Left hindlimb (tissue), 1 donor: Measurements from ENCODE around the gene GHRL.

Source experiments
- DNase-seq: peaks from one replicate; pipeline ENCODE4 v3.0.0-alpha.2; 2018

Gene GHRL

DNA sequence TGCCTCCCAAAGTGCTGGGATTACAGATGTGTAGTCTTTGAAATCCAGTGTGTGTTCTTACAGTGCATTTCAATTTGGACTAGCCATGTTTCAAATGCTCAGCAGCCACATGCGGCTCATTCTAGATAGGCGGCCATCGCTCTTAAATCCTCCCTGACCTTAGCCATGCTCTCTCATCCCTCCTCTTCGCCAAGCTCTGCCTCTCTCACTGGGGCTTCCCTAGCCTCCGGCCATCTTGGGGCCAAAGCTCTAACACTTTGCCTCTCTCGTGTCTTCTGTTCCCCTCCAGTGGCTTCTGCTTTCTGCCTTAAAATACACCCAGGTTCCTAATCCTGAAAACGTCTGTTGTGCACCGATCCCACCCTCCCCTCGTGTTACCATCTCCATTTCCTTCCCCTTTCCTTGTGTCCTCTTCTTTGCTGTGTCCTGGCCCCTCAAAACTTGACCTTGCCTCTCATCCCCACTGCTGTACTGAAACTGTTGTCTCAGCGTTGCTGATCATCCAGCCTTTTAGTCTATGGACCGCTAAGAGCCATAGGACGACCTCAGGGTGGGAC, 1.4 kb upstream of the GHRL start:
- no peak for DNase-seq

DNA sequence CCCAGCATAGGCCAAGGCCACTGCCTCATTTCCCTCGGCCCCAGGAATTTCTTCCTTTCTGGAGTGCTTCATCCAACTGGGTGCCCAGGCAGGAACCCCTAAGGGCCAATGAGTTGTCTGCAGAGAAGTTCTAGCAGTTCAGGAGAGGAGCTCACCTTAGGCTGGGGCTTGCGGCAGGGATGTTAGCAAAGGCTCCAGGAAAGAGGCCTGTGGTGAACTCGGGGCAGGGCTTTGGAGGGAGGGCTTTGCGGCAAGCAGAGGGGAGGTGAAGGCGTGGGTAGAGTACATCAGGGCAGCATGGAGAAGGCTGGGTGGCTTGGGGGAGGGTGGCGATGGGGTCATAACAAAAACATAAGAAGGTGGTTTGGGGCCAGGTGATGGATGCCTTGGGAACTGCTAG, 1.1 kb downstream of the GHRL start:
- no peak for DNase-seq

DNA sequence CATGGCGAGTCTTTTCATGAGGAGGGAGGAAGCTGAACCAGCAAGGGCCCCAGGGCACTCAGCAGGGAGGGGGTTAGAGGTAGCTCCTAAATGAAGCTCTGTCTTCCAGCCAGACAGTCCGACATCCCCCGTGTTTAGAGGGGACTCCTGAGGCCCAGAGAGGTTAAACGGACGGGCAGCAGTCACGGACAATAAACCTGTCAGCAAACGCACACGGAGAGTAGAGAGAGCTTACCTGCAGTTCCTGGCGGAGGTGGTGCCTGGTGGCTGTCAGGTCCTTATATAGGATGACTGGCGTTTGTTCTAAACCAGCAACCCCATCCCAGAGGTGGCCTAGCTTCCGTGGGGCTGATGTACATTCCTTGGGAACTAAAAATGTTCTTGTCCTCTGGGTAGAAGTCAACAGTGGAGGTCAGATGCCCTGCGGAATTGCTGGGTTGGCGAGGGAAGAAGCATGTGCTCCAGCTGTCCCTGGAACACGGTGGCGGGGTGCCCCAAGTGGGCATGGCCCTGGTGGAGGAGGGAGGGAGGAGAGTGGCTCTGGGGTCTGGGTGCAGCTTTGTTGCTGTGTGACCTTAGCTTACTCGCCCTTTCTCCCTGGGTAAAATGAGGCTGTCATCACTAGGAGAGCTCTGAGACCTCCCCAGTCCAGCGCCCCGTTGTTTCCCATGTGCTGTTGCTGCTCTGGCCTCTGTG, 2.1 kb downstream of the GHRL start:
- DNase-seq, result no peak

- no peak for DNase-seq
Observed at GRCh38 chr3:10289787-10290355, 2.9 kb downstream of the GHRL start.

DNA sequence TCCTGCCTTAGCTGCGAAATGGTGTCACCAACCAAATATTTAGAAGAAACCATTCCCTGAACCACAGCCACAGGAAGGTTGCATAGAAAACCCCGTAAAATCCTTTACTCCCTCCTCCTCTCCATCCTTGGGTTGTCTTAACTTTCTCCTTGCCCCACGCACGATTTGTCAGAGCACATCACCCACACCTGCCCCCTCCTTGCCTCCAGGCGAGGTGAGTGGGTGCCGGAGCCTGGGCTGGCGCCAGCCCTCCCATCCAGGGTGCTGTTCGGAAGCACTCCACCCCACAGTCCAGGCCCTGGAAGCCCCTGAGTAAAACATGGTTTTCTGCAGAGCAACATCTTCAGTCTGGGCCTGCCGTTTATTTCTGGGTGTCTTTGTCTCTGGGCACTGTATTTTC, 3.7 kb downstream of the GHRL start:
- DNase-seq, result no peak

DNA sequence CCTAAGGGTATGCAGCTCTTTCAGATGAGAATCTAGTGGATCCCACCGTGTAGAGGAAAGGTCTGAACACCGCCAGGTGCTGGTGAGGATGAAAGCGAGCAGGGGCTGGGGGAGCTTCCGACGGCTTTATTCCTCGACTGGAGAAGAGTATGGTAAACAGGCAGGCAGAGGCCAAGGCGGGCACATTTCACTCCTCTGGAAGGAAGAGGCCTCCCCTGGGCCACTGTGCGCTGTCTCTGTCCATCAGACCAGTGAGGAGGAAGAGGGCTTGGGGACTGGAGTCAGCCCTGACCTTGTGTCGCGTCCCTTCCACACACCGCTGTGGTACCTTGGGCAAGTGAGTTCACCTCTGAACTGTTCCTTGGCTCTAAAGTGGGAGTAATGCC, 4.2 kb downstream of the GHRL start:
- no peak for DNase-seq

DNA sequence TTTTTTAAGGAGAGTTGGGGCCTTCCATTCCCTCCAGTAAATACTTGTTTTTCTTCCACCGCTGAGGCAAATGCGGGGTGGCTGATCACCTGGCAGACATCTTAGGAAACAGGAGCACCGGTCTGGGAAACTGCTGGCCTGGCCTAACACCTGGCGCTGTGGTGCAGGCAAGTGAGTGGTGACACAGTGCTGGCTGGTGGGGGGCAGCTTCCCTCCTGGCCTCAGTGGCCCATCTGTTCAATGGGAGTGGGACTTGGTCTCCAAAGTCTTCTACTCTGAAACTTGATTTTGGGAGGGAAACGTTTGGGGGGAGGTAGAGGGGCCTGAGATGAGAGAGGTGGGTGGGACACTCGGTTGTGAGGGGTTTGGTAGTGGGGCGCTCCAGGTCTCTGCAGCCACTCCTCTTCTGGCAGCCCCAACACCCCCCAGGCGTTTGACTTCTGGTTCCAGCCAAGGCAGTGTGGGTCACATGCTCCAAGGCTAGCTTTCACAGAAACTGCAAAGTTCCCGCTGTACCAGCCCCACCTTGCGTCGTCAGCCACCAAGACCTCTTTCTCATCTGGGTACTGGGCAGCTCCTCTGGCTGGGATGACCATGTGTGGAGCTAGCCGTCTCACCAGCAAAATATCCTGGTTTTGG, 4.7 kb downstream of the GHRL start:
- DNase-seq, result no peak

- no peak for DNase-seq
Observed at GRCh38 chr3:10286596-10287295, 6.0 kb downstream of the GHRL start.

DNA sequence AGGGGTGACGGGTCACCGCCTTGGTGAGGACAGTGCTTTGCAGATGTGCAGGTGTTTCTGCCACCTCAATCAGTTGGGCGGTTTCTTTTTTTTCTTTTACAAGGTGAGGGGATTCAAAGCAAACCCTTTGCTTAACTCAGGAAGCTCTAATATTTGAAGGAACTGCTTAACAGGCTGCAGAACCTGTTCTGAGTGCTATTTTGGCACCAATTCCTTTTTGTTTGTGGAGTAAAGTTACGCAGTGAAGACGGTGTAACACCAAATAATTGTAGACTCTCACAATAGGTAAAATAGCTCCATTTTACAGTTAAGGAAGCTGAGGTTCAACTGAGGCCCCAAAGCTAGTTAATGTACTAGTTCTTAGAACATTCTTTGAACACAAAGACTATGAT, 6.6 kb downstream of the GHRL start:
- no peak for DNase-seq

DNA sequence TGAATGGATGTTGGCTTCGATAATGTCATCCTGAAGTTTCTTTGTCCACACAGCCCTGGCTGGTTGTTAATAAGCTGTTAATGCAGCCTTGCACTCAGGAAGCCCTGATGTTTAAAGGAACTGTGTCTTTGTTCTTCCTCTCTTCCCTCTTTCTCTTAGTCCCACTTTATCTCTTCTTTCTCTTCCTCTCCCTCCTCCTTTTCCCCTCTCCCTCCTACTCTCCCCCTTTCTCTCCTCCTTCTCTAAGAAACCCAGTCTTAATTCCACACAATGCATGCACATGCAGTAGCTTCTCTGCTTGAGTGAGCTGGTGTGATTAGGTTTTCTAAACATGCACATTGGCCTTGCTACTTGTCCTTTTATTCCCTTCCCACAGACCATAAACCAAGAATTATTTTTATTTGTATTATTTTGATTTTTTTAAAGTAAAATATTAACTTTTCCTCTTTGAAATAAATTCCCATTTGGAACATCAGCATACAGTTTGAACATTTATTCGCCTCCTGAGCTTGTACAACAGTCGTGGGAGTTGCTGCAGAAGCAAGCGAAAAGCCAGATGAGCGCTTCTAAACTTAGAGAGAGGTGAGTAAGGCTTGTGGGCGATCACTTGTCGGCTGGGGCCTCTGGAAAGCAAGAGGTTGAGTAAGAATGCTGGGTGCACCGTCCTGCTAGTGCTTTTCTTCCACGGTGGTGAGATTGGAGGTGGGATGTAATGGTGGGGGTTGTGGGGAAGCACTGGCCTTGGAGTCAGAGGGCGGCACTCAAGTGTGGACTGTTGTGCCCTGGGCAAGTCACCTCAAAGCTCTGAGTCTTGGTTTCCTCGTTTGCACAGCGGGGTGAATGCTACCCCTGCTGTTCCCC, 7.2 kb downstream of the GHRL start:
- DNase-seq, result no peak

DNA sequence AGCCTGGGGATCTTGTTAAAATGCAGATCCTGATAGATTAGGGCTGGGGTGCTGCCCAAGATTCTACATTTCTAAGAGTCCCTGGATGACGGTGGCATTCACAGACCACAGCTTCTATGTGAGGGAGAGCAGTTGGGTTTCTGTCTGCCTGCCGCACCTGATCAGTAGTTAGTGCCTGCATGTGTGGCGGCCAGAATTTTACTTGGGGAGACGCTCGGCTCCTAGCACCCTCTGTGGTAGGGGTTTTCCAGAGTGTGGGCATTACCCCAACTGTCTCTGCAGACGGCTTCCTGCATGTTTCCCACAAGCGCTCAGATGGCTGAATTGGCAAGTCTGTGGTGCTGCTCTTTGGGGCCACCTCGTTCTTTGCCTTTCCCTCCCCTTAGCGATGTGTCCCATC, 8.3 kb downstream of the GHRL start:
- DNase-seq, result no peak

DNA sequence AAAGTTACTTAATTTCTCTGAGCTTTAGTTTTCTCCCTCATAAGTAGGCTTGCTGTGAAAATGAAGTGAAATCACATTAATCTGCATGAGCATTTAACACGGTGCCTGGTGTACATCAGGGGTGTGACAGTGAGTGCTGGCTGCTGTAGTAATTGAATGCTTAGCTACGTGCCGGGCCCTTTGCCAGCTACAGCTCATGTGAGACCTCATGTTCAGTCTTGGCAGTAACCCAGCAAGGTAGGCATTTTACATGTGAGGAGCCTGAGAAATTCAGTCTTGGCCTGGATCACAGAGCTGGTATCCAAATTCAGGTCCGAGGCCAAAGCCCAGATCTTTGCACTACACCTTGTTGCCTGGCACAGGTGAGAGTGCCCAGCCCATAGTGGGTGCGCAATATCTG, 9.1 kb downstream of the GHRL start:
- no peak for DNase-seq

DNA sequence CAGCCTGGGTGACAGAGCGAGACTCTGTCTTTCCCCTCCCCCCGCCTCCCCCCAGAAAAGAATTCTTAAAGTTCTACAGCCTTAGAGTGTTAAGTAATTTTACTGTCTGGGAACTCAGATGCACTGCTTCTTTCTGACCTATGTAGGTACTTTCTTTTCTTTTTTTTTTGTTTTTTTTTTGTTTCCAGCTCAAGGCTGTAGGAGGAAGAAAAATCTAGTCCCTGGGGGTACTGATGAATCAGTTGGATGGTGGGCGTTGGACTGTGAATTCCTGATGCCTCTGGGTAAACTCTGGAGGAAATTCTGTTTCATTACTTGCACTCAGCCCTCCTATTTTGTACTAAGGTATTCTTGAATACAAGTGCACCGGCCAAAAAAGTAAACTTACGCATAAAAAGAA, 10.8 kb downstream of the GHRL start:
- DNase-seq, result no peak

DNA sequence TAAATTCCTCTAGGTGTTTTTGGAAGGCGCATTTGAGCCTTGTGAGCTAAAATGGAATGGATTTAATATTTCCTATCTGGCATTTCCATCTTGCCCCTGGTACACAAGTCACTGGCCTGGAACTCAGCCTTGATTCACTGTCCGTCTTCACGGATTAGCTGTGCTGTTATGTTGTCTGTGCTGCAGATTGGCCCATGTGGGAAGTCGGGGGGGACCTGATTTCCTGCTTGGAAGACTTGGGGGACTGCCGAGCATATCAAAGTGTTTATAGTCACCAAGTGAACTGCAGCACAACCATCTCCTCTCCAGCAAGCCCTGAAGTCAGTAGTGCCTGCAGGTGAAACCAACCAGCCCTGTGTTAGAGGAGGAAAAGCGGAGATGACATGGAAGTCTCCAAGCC, 12.2 kb downstream of the GHRL start:
- DNase-seq, result no peak

- no peak for DNase-seq
Observed at GRCh38 chr3:10280177-10280529, 12.6 kb downstream of the GHRL start.

- DNase-seq, result no peak
Observed at GRCh38 chr3:10279384-10280176, 13.2 kb downstream of the GHRL start.

- no peak for DNase-seq
Observed at GRCh38 chr3:10278501-10278900, 14.2 kb downstream of the GHRL start.

- no peak for DNase-seq
Observed at GRCh38 chr3:10277115-10277625, 15.6 kb downstream of the GHRL start.

DNA sequence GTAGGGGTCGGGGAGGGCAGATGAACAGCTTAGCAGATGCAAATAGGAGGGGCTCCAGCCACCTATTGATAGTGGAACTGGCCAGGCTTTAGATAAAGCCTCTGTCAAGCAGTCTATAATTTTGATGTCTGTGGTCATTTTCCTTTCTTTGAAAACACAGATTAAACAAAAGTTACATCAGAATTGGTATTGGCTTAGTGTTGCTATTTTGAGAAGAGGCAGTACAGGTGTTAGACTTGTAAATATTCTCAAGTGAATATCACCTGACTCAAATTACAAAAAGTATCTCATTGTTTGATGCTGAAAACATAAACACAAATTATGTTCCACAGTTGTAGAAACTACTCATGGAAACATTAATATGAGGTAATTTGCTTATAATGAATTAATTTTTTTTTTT, 18.1 kb downstream of the GHRL start:
- no peak for DNase-seq

GRCh38 chr3:10273702-10274305, 18.9 kb downstream of the GHRL start:
- DNase-seq, result no peak

DNA sequence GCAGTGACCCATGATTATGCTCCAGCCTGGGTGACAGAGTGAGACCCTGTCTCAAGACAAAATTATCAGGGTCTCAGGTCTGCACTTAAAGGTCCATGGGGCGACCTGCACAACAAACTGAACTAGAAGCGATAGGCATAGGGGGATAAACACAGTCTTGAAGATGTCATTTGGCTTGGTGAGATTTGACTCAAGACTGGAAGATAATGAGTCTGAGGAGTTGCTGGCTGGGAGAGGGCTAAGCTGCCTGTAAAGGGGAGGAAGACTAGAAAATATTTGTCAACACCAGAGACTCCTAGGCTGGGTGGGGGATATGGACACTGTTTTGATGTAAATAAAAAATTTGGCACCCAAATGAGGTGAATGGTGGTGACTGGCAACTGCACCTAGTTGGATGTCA, 19.8 kb downstream of the GHRL start:
- DNase-seq, result no peak
